ENCODE results near the gene PLCL2. TPM values are rescaled to one million over a fixed set of nuclear protein-coding genes. Genes with fewer than 3 reads are reported as not detected.

The PLCL2 gene
- total RNA-seq, 1 experiment from 2014 or later: 3.0 TPM

- ATAC-seq: no peak
- Histone ChIP-seq H3K9me3 (ENCODE audit: control insufficient read depth, insufficient read depth, low read depth, low read length) (no peaks in the 10 kb centered on the region), H3K27ac (ENCODE audit: low read length) (no peak overlapping the region), H3K36me3 (ENCODE audit: control insufficient read depth, insufficient read depth, low read length) (no peaks in the 10 kb centered on the region), H3K27me3 (ENCODE audit: control insufficient read depth, insufficient read depth, low read length) (no peaks in the 10 kb centered on the region), H3K4me1 (ENCODE audit: control insufficient read depth, insufficient read depth, low read length) (no peaks in the 10 kb centered on the region; the same call in 1 of the 2 replicates), H3K4me3 (ENCODE audit: low read depth in 2 of 2, low read length in 2 of 2) (no peak overlapping the region)
- ChIA-PET CTCF (no interaction called here), POLR2A (no interaction called here)
- DNase-seq (ENCODE audit: low read depth, low spot score): no peak
- TF ChIP-seq TCF7L2 (IDR thresholded peaks at IDR 0.05; ENCODE audit: low read depth, low read length) (no peak), POLR2AphosphoS5 (IDR thresholded peaks at IDR 0.05; ENCODE audit: low read depth, low read length) (no peak), SIN3A (IDR thresholded peaks at IDR 0.05; ENCODE audit: borderline replicate concordance, insufficient read depth, low read depth, low read length) (no peak), REST (IDR thresholded peaks at IDR 0.05; ENCODE audit: insufficient read depth in 1 of 2, low read depth in 2 of 2, low read length in 1 of 2) (no peak)
- TF ChIP-seq, protein P1, sequence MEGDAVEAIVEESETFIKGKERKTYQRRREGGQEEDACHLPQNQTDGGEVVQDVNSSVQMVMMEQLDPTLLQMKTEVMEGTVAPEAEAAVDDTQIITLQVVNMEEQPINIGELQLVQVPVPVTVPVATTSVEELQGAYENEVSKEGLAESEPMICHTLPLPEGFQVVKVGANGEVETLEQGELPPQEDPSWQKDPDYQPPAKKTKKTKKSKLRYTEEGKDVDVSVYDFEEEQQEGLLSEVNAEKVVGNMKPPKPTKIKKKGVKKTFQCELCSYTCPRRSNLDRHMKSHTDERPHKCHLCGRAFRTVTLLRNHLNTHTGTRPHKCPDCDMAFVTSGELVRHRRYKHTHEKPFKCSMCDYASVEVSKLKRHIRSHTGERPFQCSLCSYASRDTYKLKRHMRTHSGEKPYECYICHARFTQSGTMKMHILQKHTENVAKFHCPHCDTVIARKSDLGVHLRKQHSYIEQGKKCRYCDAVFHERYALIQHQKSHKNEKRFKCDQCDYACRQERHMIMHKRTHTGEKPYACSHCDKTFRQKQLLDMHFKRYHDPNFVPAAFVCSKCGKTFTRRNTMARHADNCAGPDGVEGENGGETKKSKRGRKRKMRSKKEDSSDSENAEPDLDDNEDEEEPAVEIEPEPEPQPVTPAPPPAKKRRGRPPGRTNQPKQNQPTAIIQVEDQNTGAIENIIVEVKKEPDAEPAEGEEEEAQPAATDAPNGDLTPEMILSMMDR (IDR thresholded peaks at IDR 0.05): no peak
- in situ Hi-C loops (cut with HindIII; ENCODE audit: low pct_unique_long_range_greater_than_20kb, low sequenced_read_pairs) (no loop called here), intact Hi-C loops (cut with micrococcal nuclease; ENCODE audit: unreplicated experiment) (no loop called here)
- BruUV-seq (replicated peaks): no TSS peak
These were observed 45.3 kb upstream of the PLCL2 start for GRCh38 chr3:16839271-16840100.

- ATAC-seq (no peak), DNase-seq (ENCODE audit: low read depth, low spot score) (no peak)
- Histone ChIP-seq H3K4me1 (ENCODE audit: control insufficient read depth, insufficient read depth, low read length) (no peaks in the 10 kb centered on the region; the same call in 1 of the 2 replicates), H3K36me3 (ENCODE audit: control insufficient read depth, insufficient read depth, low read length) (no peaks in the 10 kb centered on the region), H3K4me3 (ENCODE audit: low read depth in 2 of 2, low read length in 2 of 2) (no peak overlapping the region), H3K27ac (ENCODE audit: low read length) (no peak overlapping the region), H3K9me3 (ENCODE audit: control insufficient read depth, insufficient read depth, low read depth, low read length) (no peaks in the 10 kb centered on the region), H3K27me3 (ENCODE audit: control insufficient read depth, insufficient read depth, low read length) (no peaks in the 10 kb centered on the region)
- in situ Hi-C loops (cut with HindIII; ENCODE audit: low pct_unique_long_range_greater_than_20kb, low sequenced_read_pairs): no loop called here
- intact Hi-C loops (cut with micrococcal nuclease; ENCODE audit: unreplicated experiment): no loop called here
- BruUV-seq (replicated peaks): no TSS peak
- POLR2A ChIA-PET: no interaction called here
- CTCF ChIA-PET: no interaction called here
- TF ChIP-seq, protein P1 (IDR thresholded peaks at IDR 0.05): no peak
- TF ChIP-seq REST (IDR thresholded peaks at IDR 0.05; ENCODE audit: insufficient read depth in 1 of 2, low read depth in 2 of 2, low read length in 1 of 2) (no peak), POLR2AphosphoS5 (IDR thresholded peaks at IDR 0.05; ENCODE audit: low read depth, low read length) (no peak)
These were observed 44.7 kb upstream of the PLCL2 start for GRCh38 chr3:16840101-16840424.

All from Panc1 (cell line).